Tibial nerve (tissue), 4 donors: ENCODE results near the gene PFN1. TPM values are rescaled to one million over a fixed set of nuclear protein-coding genes. Genes with fewer than 3 reads are reported as not detected.

Source experiments
- DNase-seq, 2 donors: peaks; one replicate each; pipeline ENCODE4 v3.0.0-alpha.2; 2019; ENCODE audit warnings: low spot score in 2 of 2
- H3K27ac ChIP-seq, 4 donors: fragments of 200-600 bp; sonication (generic) in 3 of 4; one replicate each; pipeline ENCODE4 v1.5.1; 2017 to 2019; ENCODE audit warnings: mild to moderate bottlenecking in 1 of 4
- H3K27me3 ChIP-seq, 2 donors: fragments of 200-600 bp; sonication (generic) in 1 of 2; one replicate each; pipeline versions ENCODE4 v1.5.1 to v1.6.0; 2017 to 2019
- H3K36me3 ChIP-seq, 3 donors: fragments of 200-600 bp; sonication (generic); one replicate each; pipeline ENCODE4 v1.5.1; 2018 to 2019
- H3K4me1 ChIP-seq, 4 donors: fragments of 200-600 bp; sonication (generic) in 3 of 4; one replicate each; pipeline ENCODE4 v1.5.1; 2017 to 2019
- H3K4me3 ChIP-seq, 4 donors: fragments of 200-600 bp; sonication (generic) in 3 of 4; one replicate each; pipeline ENCODE4 v1.5.1; 2017 to 2019; ENCODE audit warnings: mild to moderate bottlenecking in 1 of 4, moderate library complexity in 1 of 4
- H3K9me3 ChIP-seq, 4 donors: fragments of 200-600 bp; sonication (generic) in 3 of 4; one replicate each; pipeline ENCODE4 v1.5.1; 2017 to 2019
- EP300 ChIP-seq, 2 donors: sonication (generic); formaldehyde crosslinking; IDR thresholded peaks; one replicate each; pipeline ENCODE4 v1.6.1; 2017; ENCODE audit warnings: antibody characterized with exemption in 2 of 2, mild to moderate bottlenecking in 1 of 2
- POLR2A ChIP-seq, 2 donors: fragments of 450-650 bp; IDR thresholded peaks; one replicate each; pipeline ENCODE4 v1.6.1; 2017; ENCODE audit warnings: antibody characterized with exemption in 2 of 2, mild to moderate bottlenecking in 2 of 2, moderate library complexity in 2 of 2
- WGBS, 2 donors: methylation state at CpG; one replicate each; pipeline ENCODE4 v1.1.5; 2018; 5-methylcytosine and 5-hydroxymethylcytosine counted together
- total RNA-seq, 4 donors: library from RNA; depleted of rRNA; stranded (reverse); fragments of >200 nt; gene quantifications; one replicate each; pipeline ENCODE4 v1.1.0, GENCODE V29; 2016
- TF ChIP-seq, protein P1 (sequence below), 5 experiments: fragments of 200-600 bp in 3 of 5; fragments of 450-650 bp in 2 of 5; sonication (generic) in 3 of 5; IDR thresholded peaks; one replicate each; pipeline ENCODE4 v1.5.1; 2016 to 2019; ENCODE audit warnings: antibody characterized with exemption in 5 of 5, mild to moderate bottlenecking in 3 of 5, moderate library complexity in 2 of 5

PFN1 gene
- total RNA-seq, 4 donors from 2014 or later: 422 to 1,004 (median 483) TPM

DNA sequence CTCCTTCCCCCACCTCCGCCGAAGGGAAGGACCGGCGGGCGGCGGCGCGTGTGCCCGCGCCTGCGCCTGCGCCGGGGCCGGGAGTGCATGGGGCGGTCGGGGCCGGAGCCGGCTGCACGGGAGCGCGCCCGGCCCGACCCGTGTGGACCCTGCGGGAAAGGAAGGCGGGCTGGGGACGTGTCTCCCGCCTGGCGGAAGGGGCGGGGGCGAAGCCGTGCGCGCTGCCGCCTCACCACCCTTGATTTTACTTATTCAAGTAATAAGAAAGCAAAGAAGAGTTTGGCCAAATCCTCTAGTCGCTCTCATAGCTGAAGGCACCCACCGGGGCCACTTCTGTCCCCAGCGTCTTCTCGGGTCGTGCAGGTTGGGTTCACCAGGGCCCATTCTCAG lies 596 bp upstream of the PFN1 start:
- TF ChIP-seq EP300 (IDR thresholded peaks at IDR 0.05) (no peak), POLR2A (IDR thresholded peaks at IDR 0.05) (peak; percentile 14 to 36)
- TF ChIP-seq, protein P1, sequence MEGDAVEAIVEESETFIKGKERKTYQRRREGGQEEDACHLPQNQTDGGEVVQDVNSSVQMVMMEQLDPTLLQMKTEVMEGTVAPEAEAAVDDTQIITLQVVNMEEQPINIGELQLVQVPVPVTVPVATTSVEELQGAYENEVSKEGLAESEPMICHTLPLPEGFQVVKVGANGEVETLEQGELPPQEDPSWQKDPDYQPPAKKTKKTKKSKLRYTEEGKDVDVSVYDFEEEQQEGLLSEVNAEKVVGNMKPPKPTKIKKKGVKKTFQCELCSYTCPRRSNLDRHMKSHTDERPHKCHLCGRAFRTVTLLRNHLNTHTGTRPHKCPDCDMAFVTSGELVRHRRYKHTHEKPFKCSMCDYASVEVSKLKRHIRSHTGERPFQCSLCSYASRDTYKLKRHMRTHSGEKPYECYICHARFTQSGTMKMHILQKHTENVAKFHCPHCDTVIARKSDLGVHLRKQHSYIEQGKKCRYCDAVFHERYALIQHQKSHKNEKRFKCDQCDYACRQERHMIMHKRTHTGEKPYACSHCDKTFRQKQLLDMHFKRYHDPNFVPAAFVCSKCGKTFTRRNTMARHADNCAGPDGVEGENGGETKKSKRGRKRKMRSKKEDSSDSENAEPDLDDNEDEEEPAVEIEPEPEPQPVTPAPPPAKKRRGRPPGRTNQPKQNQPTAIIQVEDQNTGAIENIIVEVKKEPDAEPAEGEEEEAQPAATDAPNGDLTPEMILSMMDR (IDR thresholded peaks at IDR 0.05): peak in 1 of 5 experiments; percentile 35
- H3K27ac ChIP-seq: peak overlapping the region; percentile 94 to 98 (median 96)
- WGBS, 2 donors: 0% methylated on average over 35 of the region's 40 CpGs
- H3K4me1 ChIP-seq: peaks cover 0 to 54% (median 36%) of the 10 kb centered on the region in 4 donors
- peak; percentile 58 to 63 for DNase-seq
- peaks cover 0 to 27% (median 0%) of the 10 kb centered on the region in 3 donors for H3K36me3 ChIP-seq
- peak overlapping the region; percentile 85 to 99 (median 95) for H3K4me3 ChIP-seq
- no peaks in the 10 kb centered on the region for H3K27me3 ChIP-seq
- no peaks in the 10 kb centered on the region for H3K9me3 ChIP-seq

DNA sequence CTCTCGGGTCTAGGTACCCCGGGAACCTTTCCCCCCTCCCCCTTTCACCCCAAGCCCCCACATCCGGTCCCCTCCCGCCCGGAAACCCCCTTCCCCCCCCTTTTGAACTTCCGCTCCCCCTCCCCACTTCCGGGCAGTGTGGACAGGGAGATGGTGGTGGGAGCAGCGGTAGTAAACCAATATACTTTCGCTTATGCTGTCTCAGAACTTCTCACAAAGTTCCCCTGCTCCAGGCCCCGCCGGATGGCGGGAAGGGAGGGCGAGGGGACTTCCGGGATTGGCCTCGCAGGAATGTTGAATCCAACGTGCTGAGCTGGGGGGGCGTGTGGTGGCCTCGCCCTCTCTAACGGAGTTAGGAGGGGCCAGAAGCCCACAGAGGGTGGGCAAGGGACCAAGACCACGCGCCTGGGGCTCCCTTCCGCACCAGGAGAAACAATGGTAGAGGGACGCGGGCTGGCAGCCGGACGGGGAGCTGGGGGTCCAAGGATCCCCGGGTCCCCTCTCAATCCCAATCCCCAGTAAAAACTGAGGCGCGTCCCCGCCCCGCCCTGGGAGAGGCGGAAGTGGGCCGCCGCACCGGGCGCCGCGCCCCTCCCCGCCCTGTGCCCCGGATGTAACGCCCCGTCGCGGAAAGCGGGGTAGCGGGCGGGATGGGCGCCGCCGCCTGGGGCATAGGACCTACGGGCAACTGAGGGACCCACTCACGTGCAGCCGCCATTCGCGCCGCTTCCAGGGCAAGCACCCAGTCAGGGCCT lies 742 bp downstream of the PFN1 start:
- TF ChIP-seq POLR2A (IDR thresholded peaks at IDR 0.05) (no peak), EP300 (IDR thresholded peaks at IDR 0.05) (peak in 1 of 2 donors; percentile 57)
- TF ChIP-seq, protein P1 (IDR thresholded peaks at IDR 0.05): no peak
- Histone ChIP-seq H3K27me3 (no peaks in the 10 kb centered on the region), H3K9me3 (no peaks in the 10 kb centered on the region), H3K4me1 (peaks cover 0 to 66% (median 36%) of the 10 kb centered on the region in 4 donors), H3K36me3 (peaks cover 0 to 40% (median 0%) of the 10 kb centered on the region in 3 donors), H3K4me3 (peak overlapping the region; percentile 85 to 99 (median 95)), H3K27ac (peak overlapping the region; percentile 94 to 97 (median 96))
- peak in 1 of 2 donors; percentile 32 for DNase-seq
- 0 to 1% methylated on average over 42 to 47 of the region's 56 CpGs for WGBS, 2 donors

DNA sequence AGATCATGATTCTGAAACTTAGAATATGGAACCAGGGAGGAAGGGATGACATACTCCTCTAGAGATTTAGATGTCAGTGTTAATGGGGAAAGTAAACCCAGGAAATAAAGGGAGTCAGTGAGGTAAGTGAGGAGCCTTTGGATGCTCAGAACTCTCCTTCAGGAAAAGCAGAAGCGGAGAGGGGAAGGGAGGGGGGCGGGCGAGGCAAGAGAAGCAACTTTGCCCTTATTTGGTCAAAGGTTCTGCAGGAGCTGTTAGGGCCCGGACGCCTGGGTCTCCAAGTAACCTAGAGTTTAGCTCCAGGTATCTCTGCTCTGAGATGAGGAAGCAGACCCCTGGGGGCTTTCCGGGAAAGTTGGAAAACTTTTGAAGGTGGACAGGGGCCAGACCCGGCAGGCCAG lies 1.3 kb downstream of the PFN1 start:
- H3K4me1 ChIP-seq: peaks cover 0 to 72% (median 36%) of the 10 kb centered on the region in 4 donors
- WGBS, 2 donors: 5 to 6% methylated on average over 7 of the region's 7 CpGs

DNA sequence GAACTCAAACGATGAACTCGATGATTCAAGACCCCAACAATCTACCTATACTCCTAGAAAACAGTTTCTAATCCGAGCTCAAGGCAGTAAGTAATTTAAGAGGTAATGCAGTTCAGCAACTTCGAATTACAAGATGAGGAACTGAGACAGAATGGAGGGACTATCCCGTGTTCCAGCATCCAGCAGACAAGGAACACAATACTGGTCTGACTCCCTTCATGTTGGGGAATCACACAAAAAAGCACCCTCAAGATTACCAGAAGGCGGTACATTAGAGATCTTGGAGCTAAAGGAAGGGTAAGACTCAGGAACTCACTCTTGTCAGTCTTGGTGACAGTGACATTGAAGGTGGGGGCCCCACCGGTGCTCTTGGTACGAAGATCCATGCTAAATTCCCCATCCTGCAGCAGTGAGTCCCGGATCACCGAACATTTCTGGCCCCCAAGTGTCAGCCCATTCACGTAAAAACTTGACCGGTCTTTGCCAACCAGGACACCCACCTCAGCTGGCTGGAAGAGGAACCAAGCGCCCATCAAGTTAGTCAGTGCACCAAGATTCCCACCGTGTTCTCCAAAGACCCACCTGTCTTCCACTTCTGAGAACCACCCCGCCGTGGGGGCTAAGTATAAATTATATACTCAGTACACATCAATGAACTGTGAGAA lies 1.9 kb downstream of the PFN1 start:
- TF ChIP-seq POLR2A (IDR thresholded peaks at IDR 0.05): no peak
- TF ChIP-seq, protein P1 (IDR thresholded peaks at IDR 0.05): no peak
- no peak for TF ChIP-seq EP300 (IDR thresholded peaks at IDR 0.05)
- WGBS, 2 donors: 31 to 35% methylated on average over 16 of the region's 16 CpGs
- H3K36me3 ChIP-seq: peaks cover 0 to 51% (median 0%) of the 10 kb centered on the region in 3 donors
- peak overlapping the region; percentile 85 to 99 (median 95) for H3K4me3 ChIP-seq
- no peaks in the 10 kb centered on the region for H3K9me3 ChIP-seq
- DNase-seq: no peak
- peak overlapping the region in 3 of 4 donors; percentile 96 to 97 (median 96) for H3K27ac ChIP-seq
- no peaks in the 10 kb centered on the region for H3K27me3 ChIP-seq
- peaks cover 0 to 77% (median 40%) of the 10 kb centered on the region in 4 donors for H3K4me1 ChIP-seq

More for the DNA sequence above, 1.3 kb downstream of the PFN1 start:
- Histone ChIP-seq H3K27me3 (no peaks in the 10 kb centered on the region), H3K36me3 (peaks cover 0 to 46% (median 0%) of the 10 kb centered on the region in 3 donors), H3K4me3 (peak overlapping the region; percentile 85 to 99 (median 95)), H3K27ac (peak overlapping the region; percentile 94 to 97 (median 96)), H3K9me3 (no peaks in the 10 kb centered on the region)
- TF ChIP-seq, protein P1 (IDR thresholded peaks at IDR 0.05): no peak
- no peak for DNase-seq

DNA sequence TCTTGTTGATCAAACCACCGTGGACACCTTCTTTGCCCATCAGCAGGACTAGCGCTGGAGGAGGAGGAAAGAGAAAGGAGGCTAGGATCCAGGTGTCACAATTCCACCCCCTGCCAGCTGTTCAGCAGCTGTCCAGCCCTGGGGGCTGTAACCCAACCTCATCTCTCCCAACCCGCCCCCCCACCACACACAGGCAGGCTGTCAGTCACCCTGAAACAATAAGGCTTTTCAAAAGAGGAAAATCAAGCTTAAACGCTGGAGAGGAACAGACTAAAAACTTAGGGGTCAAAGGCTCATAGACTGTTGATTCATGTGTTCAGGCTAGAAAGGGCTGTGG lies 2.4 kb downstream of the PFN1 start:
- Histone ChIP-seq H3K9me3 (no peaks in the 10 kb centered on the region), H3K27ac (peak overlapping the region in 3 of 4 donors; percentile 70 to 97 (median 96)), H3K4me3 (peak overlapping the region in 2 of 4 donors; percentile 1 to 98), H3K4me1 (peaks cover 0 to 78% (median 44%) of the 10 kb centered on the region in 4 donors), H3K36me3 (peaks cover 0 to 51% (median 0%) of the 10 kb centered on the region in 3 donors), H3K27me3 (no peaks in the 10 kb centered on the region)
- WGBS, 2 donors: 18 to 22% methylated on average over 4 of the region's 4 CpGs
- TF ChIP-seq EP300 (IDR thresholded peaks at IDR 0.05) (no peak), POLR2A (IDR thresholded peaks at IDR 0.05) (no peak)
- TF ChIP-seq, protein P1 (IDR thresholded peaks at IDR 0.05): no peak
- no peak for DNase-seq
